HG02943 (cell line): ENCODE data around the gene DNAJC15.

ENCODE experiments used
- ATAC-seq: cut with Tn5 transposase; IDR thresholded peaks from one replicate; pipeline ENCODE4 v1.9.1; 2021; ENCODE audit warnings: mild to moderate bottlenecking, low read depth, moderate library complexity; ENCODE audit not compliant: unreplicated experiment

DNAJC15 gene

DNA sequence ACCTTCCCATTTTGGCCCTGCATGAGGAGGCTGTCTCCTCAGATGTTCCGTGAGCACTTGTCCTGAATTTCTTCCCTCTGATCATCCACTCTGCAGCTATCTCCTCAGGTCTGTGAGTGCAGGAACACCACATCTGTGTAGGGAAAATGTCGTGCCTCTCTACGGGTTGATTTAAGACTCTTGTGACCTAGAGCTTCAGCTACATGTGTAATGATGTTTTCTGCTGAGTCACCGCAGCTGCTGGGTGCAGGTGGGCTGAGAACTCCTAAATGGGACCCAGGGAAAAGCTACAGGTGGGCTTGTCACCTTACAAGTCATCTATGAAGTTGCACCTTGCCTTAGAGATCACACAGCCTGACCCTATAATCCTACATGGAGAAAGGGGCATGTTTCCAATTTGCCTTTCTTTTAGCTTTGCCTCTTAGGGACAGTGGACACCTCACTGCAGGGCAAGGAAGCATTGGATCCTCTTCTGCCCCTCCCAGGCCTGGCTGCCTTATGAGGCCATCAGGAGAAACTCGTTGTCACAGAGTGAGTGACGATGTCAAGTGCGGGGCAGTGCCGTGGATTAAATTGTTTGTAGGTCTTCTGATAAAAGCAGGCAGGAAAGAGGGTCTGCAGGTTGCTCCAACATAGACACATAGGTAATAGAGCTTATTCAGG lies 122.3 kb downstream of the DNAJC15 start:
- no peak for ATAC-seq

DNA sequence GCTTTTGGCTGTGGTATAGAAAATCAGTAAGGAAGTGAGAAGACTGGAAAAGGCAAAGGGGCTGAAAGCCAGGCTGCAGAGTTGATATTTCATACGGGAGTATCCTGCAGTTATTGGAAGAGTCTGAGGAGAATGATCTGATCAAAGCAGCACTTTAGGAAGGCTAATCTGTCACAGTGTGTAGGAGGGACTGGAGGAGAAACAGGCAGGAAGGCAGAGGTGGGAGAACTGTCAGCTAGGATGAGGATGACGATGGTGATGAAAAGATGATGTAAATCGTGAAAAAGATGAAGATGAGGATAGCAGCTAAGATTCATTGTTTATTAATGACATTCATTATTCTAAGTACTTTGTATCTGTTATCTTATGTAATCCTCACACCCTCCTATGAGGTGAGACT lies 123.0 kb downstream of the DNAJC15 start:
- ATAC-seq = no peak

DNA sequence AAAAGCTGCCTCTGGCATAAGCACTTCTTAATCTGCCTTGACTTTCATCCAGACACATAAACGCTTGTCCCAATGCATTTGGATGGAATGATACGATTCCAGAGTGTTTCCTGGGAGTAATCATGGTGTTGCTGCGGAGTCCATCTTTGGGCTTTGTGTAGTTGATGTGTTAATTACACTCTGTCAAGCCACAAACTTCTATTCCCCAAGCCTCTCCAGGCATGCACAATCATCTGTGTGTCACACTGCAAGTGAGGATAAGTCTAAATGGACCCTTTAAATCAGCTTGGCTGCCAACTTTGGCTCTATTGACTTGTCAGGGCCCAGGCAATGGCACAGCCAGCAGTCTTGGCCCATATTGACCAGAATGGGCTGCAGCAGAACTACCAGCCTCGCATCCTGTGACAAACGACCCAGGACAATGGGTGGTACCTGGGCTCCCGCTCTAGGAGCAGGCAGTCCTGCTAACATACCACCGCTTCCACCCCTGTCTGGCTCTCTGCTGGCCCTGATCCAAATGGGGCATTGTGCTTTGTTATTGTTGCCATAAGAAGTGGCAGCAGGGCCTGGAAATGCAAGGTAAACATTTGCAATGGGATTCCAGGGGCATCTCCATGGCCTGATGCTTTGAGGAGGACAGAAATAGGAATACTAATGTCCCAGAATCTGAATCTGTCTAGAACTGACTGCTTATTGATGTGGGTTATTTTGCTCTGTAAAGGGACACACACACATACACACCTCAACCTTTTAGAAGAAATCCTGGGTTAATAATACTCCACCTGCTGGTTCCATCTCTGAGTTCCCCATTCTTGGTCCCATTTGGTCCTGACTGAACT lies 127.2 kb downstream of the DNAJC15 start:
- no peak for ATAC-seq

DNA sequence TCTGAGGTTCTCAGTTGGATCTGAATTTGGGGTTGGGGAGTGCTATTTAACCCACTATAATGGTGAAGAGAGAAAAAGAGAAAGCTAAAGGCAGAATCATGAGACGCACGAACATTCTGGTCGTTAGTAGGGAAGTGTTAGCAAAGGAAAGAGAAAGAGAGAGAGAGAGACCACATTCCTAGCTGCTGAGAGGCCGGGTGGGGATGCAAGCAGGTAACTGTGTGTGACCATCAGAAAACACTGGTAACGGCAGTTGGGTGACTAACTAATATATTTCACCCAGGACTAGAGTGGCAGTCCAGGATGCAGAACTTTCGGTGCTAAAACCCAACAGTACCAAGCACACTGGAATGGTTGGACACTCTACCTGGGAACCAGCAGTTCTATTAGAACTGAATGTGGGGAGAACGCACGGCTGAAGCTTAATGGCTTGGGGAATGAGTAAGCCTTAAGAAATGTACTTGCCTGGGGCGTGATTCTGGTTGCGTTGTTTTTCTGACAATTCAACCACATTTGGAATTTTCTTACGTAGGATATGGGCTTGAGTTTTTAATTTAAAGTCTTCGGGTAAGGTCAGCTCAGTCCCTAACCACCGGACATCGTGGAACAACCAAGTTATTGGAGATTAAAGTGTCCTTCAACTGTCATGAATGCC lies 130.2 kb downstream of the DNAJC15 start:
- ATAC-seq = no peak

DNA sequence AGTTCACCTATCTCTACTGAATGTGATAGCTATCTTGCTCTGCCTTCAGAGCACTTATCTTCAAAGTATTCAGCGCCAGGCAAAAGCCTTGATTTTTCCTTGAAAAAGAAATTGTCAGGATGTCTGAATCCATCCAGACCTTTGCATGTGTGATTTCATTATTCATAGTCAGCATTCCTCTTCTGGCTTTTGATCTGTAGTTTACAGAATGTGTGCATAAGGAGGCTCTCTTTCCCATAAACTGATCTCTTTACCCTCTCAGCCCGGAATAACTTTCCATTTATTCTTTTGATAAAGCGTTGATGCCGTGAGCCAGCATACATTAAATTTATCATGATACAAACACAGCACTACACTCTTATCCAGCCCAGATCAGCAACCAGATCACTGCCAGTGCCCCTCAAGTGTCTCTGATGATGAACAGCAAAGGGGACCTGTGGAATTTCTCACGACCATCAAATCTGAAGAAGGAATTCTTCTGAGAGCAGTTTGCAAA lies 130.8 kb downstream of the DNAJC15 start:
- ATAC-seq = no peak

DNA sequence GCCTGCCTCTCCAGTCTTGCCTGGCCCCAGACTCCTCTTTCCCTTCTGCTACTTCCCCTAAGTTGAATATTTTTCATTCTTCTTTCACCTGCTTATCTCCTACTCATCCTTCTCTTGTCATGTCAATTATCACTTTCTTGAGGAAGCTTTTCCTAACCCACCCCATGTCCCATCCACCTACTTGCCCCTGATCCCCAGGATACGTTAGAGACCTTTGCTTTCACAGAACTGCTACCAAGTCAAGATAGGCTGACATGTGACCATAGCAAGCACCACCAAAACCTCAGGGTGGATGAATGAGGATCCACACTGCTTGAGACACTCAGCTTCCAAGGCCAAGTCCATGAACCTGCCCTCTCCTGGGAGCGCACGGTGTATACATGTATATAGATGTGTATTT lies 131.5 kb downstream of the DNAJC15 start:
- ATAC-seq = no peak

DNA sequence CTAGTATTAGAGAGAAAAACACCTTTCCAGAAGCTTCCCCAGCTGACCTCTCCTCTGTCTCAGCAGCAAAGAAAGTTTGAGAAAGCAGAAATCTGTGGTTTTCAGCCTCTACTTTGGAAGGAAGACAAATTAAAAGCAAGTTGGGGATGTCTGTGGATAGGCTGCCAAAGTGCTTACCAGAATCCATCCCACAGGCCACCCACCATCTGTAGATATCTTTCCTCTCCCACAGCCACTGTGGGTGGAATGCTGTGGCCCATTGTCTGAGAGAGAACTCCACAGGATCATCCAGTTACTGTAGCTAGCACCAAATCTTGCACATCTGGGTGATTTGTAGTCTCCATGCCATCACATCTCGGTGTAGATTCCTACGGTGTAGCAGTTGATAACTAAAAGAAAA lies 133.5 kb downstream of the DNAJC15 start:
- ATAC-seq = no peak

DNA sequence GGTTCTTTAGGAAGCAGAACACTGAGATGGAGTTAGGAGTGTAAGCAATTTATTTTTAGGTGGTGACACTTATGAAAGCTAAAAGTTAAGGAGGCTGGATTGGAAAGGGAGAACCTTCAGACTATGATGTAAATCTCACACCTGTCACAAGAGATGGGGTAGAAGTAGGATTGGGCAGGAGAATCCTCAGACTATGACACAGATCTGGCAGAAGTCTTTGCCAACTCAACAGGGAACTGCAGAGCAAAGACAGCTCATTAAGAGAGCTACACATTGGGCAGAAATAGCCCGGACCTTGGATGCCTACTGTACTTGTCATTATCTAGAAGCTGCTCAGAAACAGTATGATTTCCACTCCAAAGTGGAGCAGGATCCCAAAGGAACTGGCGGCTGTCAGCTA lies 134.4 kb downstream of the DNAJC15 start:
- ATAC-seq = no peak

DNA sequence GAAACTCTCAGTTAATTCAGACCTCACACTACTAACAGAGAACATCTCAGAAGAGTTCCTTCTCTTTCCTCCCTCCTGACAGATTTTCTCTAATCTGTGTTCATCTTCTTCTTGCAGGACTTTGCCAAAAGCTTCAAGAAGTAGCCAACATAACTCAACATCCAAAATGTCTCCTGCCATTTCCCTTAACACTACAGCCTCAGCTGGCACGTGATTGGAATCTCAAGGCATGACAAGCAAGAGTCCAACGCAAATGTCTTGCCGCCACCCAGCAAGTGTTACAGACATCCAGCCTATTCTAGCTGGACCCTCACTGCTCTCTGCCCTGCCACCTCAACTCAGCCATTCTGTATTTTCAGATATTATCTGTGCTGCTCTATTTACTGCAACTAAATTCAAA lies 135.1 kb downstream of the DNAJC15 start:
- ATAC-seq = no peak

DNA sequence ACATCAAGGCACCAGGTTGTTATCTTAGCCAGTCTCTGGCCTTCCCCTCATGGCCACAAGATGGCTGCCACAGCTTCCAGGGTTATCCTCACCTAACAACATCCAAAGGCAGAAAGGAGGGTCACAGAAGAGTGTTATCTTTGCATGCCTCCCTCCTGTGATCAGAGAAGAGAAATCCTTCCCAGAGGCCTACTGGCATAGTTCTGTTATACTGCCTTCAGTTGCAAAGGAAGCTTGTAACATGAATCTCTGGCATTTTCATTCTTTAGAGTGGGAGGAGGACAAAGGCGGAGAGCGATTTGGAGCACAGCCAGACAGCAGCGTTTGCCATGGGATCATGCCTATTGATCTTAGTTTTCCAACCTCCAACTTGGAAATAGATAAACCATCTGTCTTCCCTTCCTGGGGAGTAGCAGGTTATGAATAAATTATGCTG lies 135.7 kb downstream of the DNAJC15 start:
- no peak for ATAC-seq
